Superior temporal gyrus (tissue), 1 donor: ENCODE measurements around the gene MTHFD1L.

Source experiments
- DNase-seq: peaks from one replicate; pipeline ENCODE4 v3.0.0-alpha.2; 2016; ENCODE audit errors: extremely low spot score

The MTHFD1L gene

DNA sequence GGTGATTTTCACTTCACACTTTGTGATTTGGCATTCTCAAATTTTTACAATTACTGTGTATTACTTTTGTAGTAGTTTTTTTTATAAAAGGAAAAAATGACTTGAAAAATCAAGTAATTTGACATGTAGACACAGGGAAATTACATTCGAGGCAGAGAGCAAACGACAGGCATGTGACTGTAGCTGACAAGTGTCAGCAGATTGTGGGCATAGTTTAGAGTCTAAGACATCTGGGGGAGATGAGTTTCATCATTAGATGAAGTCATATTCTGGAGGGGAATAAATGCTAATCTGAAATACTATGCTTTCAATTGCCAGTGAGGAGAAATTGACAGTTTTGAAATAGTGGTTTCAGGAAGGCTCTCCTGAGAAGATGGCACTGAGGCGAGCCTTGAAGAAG, 126.0 kb downstream of the MTHFD1L start:
- no peak for DNase-seq

DNA sequence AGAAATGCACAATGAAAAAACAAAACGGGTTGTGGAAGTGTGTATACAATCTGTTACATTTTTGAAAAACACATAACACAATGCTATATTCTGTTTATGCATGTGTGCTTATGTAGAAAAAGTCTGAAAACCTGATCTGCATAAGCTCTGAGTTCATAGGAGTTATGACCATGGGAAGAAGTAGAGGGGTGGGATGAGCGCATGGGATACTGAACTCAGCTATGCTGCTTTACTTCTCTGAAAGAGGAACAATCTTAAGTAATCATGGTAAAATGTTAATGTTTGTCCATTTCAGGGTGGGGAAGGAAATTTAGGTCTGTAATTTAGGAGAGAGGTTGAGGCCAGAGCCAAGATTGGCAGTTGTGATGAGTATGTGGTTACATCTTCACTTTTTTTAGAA, 126.8 kb downstream of the MTHFD1L start:
- no peak for DNase-seq

DNA sequence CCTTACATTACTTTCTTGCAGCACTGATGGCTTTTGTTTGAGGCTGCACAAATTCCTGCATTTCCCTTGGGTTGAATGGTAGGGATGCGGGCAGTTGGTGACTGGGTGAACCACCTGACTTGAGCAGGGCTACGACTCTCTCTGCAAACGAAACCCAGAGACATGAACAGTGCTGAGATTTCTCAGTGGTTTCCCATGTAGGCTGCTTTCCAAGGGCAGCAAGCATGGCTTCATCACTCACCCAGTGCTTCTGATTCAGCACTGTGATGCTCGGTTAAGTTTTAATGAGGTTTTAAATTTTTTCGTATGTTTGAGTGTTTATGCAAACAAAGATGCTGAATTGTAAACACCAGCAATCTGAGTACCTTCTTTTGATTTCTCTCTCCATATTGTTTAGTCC, 127.2 kb downstream of the MTHFD1L start:
- DNase-seq, result no peak

DNA sequence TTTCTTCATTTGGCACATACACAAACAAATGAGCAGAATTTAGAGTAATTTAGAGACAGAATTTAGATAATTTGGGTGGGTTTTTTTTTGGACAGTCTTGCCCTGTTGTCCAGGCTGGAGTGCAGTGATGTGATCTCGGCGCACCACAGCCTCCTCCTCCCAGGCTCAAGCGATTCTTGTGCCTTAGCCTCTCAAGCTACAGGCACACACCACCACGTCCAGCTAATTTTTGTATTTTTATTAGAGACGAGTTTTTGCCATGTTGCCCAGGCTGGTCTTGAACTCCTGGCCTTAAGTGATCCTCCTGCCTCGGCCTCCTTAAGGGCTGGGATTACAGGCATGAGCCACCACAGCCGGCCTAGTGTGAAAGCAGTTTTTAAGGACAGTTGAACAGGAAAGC, 127.8 kb downstream of the MTHFD1L start:
- DNase-seq, result no peak

DNA sequence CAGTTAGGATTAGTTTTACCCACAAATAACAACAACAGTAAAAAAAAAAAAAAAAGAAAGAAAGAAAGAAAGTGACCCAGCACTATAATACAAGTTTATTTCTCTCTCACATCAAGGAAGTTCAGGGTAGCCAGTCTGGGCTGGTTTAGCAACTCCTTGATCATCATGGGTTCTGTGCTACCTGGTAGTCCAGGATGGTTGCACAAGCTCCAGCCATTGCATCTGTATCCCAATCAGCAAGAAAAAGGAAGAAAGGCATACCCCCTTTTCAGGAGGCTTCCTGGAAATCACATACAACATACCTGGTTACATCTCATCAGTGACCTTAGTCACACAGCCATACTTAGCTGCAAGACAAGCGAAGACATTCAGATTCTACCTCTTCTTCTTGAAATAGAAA, 128.5 kb downstream of the MTHFD1L start:
- no peak for DNase-seq

DNA sequence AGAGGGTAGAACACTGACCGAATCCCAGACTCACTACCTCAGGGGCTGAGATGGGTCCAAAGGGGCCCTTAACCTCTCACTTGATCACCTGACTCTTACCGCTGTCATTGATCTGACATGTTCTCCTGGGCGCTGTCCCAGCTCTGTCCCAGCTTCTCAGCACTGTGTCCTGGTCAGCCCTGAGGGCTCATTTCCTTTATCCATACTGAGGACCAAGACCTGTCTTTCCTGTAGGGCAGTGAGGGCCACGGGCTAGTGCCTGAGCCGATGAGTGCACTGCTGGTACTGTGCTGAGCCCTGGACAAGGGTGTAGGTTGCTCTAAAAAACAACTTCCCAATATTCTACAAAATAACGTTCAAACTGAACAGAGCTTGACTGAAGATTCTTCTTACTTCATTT, 131.5 kb downstream of the MTHFD1L start:
- no peak for DNase-seq

DNA sequence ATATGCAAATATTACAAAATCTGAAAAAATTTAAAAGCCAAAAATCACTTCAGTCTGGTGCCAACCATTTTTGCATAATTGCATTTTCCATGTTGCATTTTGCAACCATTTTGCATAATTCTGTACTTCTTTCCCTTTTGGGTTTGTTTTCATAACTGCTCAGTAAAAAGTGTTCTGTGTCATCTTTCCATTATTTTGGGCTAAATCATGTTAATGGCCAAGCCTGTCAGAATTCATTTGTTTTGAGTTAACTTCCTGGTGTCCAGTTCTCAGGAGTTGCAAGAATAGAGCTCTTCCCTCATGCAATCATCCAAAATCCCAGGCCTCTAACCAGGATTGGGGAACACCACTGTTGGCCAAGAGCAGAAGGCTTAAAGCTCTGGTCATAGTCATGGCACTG, 133.6 kb downstream of the MTHFD1L start:
- DNase-seq, result no peak

DNA sequence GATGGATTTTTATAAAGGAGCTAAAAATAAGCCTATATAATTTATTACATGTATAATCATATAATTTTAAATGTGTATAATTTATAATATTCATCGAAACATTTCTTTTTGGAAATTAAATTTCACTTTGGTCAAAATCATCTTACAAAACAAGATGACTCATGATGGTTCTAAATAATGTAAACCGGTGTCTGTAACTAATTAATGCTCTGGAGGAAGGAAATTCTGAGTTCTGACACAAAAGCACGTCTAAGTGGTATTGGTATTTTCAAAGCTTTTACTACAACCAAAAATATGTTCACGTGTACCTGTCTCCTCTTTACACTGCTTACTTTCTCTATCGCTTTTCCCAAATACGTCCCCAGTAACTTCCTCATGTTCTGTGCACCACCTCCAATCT, 134.1 kb downstream of the MTHFD1L start:
- no peak for DNase-seq

DNA sequence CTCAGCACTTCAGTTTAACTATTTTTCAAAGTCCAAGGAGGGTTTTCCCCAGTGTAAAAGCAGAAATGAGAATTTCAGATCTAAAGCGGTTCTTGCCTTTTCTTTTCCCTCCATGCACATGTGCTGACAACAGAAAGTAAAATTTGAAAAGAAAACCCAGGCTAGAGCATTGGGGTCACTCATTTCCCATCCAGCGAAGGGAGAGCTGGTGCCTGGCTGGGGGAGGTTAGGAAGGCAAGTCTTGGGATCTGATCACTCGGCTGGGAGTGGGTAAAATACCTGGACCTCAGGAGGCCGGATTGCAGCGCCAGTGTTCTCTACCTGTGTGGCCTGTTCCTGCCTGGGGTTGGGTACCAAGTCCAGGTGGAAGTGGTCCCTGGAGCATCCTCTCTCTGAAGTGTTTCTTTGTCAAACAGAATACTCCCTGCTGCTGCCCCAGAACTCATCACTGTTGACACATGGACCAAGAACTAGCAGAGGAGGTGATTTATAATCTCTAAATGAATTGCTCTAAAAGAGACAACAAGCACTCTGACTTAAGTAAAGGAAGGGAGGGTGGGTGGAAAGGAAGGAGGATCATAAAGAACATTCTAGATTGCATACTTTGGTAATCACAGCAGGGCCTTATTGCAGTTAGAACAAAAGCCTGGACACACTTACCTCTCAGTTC, 136.0 kb downstream of the MTHFD1L start:
- no peak for DNase-seq

DNA sequence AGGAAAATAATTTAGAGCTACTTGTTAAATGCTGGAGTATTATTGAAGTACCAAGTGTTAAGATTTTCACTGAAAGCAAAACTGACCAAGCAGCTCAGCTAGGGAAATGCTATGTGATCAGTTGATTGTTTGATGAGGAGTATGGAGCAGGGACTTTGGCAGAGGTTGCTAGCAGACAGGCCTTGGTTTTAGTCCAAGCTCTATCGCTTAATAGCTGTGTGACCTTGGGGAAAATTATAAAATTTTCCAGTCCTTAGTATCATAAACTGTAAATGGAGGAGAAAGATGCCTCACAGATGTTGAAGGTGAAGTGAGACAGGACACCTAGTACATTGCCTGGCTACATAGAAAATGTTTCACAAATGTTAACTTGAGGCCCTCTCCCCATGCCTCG, 136.6 kb downstream of the MTHFD1L start:
- no peak for DNase-seq

DNA sequence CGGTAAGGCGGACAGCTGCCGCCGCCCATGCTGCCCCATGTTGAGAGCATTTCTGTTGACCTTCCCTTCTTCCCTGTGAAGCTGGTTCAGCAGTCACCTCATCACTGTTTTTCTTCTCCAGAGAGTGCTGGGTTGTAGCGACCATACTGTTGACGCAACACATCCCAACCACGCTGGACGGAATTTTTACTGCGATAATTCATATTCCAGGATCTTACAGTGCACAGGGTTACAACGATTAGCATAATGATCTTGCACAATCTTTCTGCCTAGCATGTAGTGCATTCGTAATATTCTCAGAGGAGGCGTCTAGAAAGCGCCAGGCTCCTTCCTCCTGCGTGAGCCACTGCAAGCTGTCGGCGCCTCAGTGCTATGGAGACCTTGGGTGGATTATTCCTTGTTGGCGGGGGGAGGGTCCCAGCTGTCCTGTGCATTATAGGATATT, 137.0 kb downstream of the MTHFD1L start:
- DNase-seq, result no peak

DNA sequence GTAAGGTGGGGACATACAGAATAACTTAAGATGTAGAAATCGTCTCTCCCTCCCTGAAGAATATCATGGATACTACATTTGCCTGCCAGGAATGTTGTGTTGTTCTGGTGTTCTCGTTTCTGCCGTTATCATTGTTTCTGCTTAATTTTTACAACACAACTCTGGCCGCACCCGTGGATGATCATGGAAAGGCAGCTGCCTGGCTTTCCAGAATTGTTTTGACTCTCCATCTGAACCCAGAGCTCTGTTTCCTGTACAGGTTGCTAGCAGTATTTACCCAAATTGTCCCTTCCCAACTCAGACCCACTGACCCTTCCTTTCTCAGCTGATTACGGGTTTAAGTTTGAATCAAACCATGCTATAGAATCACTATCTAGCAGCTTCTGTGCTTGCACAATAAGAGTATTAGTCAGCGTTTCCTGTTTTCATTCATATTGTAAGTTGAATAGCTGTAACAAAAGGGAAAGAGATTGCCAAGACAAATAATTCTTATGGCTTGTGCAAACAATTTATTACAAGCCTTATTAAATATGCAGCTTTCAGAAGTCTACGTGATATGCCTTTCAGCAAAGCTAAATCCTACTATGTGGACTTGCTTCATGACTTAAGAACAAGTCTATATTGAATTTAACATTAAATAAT, 139.0 kb downstream of the MTHFD1L start:
- DNase-seq, result no peak

DNA sequence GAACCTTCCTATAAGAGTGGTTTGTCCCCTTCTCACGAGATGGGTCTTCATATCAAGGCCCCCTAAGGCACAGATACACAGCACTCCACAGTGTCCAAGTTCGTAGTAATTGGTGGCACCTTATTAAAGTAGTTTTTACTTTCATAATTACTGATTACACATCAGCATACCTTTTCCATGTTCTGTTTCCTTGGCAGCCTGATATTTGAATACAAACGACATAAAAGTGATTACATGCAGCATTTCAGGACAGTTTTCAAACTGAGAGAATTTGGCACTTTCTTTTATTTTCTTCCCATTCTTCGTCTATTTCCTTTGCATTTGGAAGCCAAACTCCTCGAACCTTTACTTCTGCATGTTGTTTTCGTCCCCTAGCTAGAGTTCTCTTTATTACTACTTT, 139.7 kb downstream of the MTHFD1L start:
- no peak for DNase-seq

DNA sequence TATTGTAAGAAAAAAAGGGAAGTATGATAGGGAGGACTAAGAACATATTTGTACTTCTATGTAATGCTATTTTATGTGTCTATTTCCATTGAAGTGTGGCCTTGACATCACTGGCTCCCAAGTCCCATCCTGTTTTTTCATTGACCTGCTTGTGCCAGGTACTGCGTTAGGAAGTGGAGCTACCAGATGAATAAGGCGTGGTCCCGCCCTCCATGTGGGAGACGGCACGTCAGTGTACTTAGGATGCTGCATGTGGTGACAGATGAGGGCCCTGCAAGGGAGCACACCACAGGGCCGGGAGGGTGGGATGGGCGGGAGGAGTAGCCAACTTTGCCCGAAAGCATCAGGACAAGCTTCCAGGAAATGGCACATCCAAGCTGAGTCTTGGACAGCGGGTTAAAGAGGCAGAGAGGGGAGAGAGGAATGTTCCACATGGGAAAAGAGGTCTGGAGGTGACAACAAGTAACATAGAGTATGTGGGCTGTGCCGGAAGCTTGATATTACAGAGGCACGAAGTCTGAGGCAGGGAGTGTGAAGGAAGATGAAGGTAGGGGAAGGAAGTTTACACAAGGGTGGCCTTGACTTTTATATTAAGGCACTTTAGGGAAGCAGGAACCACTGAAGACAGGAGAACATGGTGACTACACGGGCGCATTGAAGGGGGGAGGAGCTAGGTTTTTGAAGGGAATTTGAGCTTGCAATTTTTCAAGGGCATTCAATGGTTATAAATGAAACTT, 140.6 kb downstream of the MTHFD1L start:
- no peak for DNase-seq

DNA sequence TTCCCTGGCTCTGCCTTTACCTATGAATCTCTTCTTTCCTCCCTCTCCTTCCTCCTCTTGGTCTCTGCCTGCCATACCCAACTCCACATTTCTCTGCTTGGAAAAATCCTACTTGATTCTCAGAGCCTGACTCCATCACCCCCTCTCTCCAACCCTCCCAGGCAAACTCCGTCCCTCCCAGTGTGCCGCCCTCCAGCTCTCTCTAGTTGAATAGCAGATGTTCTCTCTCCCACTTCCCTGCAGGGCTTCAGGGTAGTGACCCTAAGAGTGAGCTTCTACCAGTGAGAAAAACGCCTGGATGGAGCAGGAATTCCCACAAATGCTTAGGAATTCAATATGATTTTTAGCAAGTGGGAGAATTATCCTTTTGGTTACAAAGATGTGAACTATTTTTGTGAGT, 141.6 kb downstream of the MTHFD1L start:
- DNase-seq, result no peak

DNA sequence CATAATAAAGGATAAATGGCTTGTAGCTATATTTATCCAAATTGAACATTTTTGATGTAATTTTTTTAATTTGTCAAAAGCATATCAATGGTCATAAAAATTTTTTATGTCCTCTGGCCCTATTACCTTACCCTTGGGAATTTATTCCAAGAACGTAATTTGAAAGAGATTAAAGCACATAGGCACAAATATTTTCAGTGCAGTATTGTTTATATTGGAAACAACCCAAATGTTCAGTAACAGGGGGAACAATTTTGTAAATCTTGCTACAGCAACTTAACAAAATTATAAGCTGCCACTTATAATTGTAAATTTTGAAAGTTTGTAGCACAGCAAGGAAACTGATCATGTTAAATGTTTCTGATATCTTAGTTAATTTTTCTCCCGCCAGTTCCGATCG, 142.4 kb downstream of the MTHFD1L start:
- no peak for DNase-seq

DNA sequence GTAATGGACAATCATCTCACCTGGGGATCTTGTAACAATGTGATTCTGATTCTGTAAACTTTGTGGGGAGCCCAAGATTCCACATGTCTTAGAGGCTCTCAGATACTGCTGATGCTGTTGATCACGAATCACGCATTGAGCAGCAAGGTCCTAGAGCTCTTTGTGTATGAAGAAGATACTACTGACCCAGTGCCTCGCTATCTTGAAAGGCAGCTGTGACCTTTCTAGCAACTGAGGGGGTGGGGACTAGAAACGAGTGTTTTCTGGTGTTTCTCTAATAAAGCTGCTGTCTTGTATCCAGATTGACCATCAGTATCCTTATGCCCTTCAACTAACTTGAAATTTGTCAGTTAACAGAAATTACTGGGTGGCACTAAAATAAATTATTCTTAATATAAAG, 142.9 kb downstream of the MTHFD1L start:
- no peak for DNase-seq

DNA sequence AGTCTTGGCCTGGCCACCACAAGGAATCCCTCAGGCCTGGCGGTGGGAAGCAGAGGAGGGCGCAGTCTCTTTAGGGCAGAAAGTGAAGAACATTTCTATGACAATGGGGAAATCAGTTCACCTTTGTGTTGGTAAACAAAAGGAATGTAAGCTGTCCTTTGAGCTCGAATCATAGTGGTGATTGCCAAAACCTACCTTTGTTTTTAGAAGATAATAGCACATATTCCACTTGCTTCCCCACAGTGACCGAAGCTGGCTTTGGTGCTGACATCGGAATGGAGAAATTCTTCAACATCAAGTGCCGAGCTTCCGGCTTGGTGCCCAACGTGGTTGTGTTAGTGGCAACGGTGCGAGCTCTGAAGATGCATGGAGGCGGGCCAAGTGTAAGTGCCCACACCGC, 144.1 kb downstream of the MTHFD1L start:
- DNase-seq, result no peak

DNA sequence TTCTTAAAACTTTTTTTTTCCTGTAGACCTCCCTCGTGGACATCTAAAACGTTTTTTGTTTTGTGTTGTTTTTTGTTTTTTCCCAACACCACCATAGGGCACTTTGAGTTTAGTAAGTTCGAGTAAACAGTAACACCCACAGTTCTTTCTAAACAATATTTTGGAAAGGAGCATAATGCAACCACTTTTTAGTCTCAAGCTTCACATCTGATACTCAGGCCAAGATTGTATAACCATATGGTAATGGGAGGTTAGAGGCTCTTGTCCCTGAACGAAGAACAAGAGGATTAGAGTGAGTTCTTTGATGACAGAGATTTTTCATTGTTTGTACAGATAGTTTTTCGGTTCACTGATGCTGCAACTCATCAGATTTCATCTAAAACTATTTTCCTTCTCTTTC, 144.6 kb downstream of the MTHFD1L start:
- DNase-seq, result no peak

DNA sequence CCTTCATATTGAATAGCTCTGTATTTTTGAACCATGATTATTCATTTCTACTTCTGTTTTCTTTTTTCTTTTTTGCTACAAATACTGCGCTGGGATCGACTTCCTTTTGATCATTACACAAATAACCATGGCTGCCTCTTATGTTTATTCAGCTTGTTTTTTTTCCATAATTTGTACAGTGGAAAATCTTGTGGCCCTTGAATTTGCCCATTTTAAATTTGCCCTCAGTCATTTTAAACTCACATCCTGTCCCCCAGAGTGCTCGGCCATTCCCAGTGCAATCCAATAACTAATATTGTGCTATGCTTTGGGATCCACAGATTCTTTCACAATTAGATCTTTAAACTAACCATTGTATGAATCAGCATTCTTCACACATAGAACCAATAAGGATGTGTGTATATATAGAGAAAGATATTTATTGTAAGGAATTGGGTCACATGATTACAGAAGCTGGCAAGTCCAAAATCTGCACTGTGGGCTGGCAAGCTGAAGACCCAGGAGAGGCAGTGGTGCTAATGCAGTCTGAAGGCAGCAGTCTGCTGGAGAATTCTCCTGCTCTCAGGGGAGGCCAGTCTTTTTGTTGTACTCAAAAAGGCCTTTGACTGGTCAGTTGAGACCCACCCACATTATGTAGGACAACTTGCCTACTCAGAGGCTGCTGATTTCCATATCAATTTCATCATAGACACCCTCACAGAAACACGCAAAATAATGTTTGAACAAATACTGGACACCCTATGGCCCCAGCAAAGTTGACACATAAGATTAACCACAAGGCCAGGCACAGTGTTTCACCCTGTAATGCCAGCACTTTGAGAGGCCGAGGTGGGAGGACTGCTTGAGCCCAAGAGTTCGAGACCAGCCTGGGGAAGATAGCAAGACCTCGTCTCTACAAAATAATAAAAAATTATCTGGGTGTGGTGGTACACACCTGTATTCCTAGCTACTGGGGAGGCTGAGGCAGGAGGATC, 147.1 kb downstream of the MTHFD1L start:
- no peak for DNase-seq

DNA sequence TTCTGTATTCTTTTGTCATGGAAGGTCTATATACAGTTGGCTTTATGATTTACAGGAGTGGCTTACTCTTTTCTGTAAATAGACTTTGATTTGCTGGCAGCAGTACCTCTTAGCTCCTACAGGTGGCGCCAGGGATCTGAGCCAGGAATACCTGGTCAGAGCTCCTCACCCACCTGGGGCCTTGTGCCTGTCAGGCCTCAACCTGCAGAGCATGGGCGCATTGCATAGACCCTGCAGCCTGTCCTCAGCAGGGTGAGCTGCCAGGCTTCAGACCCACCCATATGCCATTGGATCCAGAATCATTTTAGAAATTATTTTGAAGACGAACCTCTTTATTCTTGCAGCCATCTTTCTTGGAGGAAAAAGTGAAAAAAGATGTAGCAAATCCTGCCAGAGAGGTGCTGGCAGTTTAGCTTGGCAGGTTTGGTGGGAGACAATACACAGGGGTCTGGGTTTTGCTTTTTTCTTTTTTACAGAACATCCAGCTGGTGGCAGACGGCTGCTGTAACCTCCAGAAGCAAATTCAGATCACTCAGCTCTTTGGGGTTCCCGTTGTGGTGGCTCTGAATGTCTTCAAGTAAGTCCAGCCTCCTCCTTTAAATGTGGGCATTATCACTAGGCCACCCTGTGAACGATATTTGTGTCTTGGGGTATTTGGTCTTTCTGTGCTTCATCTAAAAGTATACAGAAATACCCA, 149.1 kb downstream of the MTHFD1L start:
- peak; percentile 82 for DNase-seq
